Measurements from ENCODE around the gene DSCAM.

DSCAM gene

GRCh38 chr21:40704141-40704540 is 142.8 kb downstream of the DSCAM start:
- DNase-seq = no peak

- DNase-seq = no peak
Measured at GRCh38 chr21:40699366-40699765, 147.6 kb downstream of the DSCAM start.

- DNase-seq = no peak
Measured at GRCh38 chr21:40696246-40696645, 150.7 kb downstream of the DSCAM start.

- no peak for DNase-seq
Measured at GRCh38 chr21:40689840-40690360, 157.1 kb downstream of the DSCAM start.

GRCh38 chr21:40689217-40689616 is 157.7 kb downstream of the DSCAM start:
- DNase-seq = no peak

- no peak for DNase-seq
Measured at GRCh38 chr21:40688106-40688864, 158.7 kb downstream of the DSCAM start.

GRCh38 chr21:40687625-40688024 is 159.3 kb downstream of the DSCAM start:
- no peak for DNase-seq

DNA sequence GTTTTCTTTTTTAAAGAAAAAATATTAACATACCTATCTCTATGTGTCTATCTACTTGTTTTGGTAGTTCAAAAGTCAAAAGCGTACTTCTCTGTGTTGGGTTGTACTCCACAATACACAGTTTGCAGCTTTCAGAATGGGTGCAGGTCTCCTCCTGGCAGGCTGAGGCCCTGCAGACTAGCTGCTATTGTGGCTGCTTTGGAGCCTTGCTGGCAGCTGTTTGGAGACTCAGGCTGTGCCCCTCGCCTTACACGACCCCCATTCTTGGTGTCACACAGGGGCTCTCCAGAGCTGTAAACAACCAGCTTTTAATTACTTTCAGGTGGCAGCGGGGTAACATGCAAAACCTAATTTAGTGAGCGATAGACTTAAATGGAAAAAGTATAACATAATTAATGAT is 160.4 kb downstream of the DSCAM start:
- no peak for DNase-seq

DNA sequence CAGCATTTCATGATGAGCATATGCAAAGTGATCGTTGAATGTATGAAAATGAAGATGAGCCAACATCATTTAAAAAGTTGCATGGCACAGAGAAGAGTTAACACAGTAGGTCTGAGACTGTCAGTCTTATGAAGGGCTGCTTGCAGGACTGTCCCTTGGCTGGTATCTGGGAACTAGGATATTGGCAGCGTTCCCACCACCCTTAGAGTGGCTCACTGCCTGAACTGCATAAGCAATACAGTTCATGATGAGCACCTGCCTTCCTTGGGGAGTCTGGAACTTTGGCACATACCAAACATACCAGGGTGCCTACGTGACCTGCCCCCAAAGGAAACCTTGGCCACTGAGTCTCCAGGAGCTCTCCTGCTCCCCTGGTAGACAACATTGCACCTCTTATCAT is 161.8 kb downstream of the DSCAM start:
- DNase-seq = no peak

GRCh38 chr21:40684726-40685125 is 162.2 kb downstream of the DSCAM start:
- no peak for DNase-seq

DNA sequence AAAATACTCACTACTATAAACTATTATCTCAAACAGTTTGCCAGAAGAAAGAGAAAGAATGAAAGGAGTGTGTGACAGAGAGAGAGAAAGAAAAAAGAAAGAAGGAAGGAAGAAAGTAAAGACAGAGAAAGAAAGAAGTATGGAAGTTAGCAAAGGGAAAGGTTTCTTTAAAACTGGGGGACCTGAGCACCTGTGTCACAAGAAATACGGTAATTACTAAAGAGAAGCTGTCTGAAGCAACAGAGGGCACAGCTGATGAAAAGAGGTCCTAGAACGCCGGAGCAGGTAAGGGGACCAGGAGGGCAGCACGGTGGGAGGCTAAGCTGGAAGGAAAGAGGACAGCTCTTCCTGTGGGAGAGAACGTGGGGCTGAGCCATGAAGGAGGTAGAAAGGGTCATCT is 163.6 kb downstream of the DSCAM start:
- no peak for DNase-seq

- peak; percentile 76 for DNase-seq
Measured at GRCh38 chr21:40681164-40681859, 165.6 kb downstream of the DSCAM start.

DNA sequence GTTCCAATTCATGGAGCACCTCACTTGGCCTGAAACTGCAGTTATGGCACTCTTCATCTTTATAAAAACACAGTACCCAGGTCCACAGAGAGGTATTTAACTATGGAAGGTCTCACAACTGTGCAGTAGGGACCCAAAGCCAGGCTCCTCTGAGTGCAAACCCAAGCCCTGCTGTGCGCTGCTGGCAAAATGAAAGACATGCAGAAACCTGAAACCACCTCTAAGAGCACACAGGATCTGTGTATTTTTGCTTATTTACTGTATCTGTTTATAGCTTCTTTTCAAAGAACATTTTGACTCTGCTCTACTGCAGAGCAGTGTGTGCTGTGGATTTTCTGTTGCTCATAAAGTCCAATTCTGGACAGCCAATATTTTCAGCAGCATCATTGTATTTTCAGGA is 166.6 kb downstream of the DSCAM start:
- DNase-seq = peak; percentile 66

GRCh38 chr21:40678681-40679284 is 168.2 kb downstream of the DSCAM start:
- no peak for DNase-seq

DNA sequence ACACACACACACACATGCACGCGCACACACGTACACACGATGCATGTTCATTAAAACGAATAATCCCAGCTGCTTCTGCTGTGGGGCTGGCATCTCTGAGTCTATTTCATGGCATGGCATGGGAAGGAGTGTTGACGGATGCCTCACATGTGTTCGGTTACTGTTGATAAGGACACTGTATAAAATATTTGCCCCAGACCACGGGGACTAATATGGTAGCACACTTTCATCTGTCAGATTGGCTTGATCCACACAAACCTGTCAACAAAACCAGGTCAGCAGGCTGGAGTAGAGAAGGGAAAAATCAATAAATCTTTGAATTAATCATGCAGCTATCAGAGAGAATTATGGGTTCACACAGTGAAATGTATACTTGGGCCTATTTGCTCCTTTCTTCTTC is 171.9 kb downstream of the DSCAM start:
- no peak for DNase-seq

- no peak for DNase-seq
Measured at GRCh38 chr21:40672602-40673001, 174.4 kb downstream of the DSCAM start.

DNA sequence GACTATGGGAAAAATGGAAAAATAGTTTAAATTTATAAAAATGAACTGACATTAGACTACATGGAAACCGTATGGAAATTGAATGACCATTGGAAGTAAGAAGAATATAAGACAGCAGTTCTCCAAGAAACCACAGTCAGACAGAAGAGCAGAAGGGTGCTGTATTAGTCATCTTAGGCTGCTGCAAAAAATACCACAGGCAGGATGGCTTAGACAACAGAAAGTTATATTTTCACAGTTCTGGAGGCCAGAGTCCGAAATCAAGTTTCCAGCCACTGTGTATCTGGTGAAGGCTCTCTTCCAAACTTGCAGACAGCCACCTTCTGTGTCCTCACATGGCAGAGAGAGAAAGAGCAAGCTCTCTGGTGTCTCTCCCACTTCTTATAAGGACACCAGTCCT is 175.2 kb downstream of the DSCAM start:
- DNase-seq = no peak

GRCh38 chr21:40668555-40669275 is 178.2 kb downstream of the DSCAM start:
- no peak for DNase-seq

- DNase-seq = no peak
Measured at GRCh38 chr21:40667967-40668366, 179.0 kb downstream of the DSCAM start.

GRCh38 chr21:40662889-40663288 is 184.1 kb downstream of the DSCAM start:
- no peak for DNase-seq

DNA sequence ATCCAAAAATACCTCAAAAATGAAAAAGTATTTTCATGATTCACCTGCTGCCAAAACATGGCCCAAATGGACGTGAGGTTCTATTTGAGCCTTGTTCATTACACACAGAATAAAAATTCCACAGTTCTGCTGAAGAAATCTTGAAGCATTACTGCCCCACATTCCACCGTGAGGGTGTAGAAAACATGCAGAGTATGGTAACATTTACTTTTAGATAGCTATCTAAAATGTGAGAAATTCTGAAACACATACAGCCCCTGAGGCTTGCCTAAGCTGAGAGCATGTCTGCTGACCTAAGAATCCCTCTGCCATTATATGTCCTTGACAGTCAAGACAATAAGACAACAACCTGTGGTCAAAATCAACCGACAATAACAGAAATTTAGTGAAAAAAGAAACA is 186.5 kb downstream of the DSCAM start:
- DNase-seq = no peak

- DNase-seq = peak; percentile 80
Measured at GRCh38 chr21:40658311-40658710, 188.6 kb downstream of the DSCAM start.

- DNase-seq = no peak
Measured at GRCh38 chr21:40652436-40652835, 194.5 kb downstream of the DSCAM start.
